ENCODE data around the gene IL34. TPM values are rescaled to one million over a fixed set of nuclear protein-coding genes. Genes with fewer than 3 reads are reported as not detected.

IL34 gene
- total and polyA plus RNA-seq, 2 of the 13 experiments (the other 11 are each of a cell fraction or from before 2014, with no cell fraction given), result 1.2 to 1.3 TPM

GRCh38 chr16:70684146-70685060 lies 38.0 kb downstream of the IL34 start (continued):
- TF ChIP-seq, protein P1, sequence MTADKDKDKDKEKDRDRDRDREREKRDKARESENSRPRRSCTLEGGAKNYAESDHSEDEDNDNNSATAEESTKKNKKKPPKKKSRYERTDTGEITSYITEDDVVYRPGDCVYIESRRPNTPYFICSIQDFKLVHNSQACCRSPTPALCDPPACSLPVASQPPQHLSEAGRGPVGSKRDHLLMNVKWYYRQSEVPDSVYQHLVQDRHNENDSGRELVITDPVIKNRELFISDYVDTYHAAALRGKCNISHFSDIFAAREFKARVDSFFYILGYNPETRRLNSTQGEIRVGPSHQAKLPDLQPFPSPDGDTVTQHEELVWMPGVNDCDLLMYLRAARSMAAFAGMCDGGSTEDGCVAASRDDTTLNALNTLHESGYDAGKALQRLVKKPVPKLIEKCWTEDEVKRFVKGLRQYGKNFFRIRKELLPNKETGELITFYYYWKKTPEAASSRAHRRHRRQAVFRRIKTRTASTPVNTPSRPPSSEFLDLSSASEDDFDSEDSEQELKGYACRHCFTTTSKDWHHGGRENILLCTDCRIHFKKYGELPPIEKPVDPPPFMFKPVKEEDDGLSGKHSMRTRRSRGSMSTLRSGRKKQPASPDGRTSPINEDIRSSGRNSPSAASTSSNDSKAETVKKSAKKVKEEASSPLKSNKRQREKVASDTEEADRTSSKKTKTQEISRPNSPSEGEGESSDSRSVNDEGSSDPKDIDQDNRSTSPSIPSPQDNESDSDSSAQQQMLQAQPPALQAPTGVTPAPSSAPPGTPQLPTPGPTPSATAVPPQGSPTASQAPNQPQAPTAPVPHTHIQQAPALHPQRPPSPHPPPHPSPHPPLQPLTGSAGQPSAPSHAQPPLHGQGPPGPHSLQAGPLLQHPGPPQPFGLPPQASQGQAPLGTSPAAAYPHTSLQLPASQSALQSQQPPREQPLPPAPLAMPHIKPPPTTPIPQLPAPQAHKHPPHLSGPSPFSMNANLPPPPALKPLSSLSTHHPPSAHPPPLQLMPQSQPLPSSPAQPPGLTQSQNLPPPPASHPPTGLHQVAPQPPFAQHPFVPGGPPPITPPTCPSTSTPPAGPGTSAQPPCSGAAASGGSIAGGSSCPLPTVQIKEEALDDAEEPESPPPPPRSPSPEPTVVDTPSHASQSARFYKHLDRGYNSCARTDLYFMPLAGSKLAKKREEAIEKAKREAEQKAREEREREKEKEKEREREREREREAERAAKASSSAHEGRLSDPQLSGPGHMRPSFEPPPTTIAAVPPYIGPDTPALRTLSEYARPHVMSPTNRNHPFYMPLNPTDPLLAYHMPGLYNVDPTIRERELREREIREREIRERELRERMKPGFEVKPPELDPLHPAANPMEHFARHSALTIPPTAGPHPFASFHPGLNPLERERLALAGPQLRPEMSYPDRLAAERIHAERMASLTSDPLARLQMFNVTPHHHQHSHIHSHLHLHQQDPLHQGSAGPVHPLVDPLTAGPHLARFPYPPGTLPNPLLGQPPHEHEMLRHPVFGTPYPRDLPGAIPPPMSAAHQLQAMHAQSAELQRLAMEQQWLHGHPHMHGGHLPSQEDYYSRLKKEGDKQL (CRISPR knock-in tag; IDR thresholded peaks at IDR 0.05; ENCODE audit: low read depth), result no peak
- no peak for TF ChIP-seq ZBTB1 (CRISPR knock-in tag; IDR thresholded peaks at IDR 0.05; ENCODE audit: borderline replicate concordance)
- TF ChIP-seq, protein P2, sequence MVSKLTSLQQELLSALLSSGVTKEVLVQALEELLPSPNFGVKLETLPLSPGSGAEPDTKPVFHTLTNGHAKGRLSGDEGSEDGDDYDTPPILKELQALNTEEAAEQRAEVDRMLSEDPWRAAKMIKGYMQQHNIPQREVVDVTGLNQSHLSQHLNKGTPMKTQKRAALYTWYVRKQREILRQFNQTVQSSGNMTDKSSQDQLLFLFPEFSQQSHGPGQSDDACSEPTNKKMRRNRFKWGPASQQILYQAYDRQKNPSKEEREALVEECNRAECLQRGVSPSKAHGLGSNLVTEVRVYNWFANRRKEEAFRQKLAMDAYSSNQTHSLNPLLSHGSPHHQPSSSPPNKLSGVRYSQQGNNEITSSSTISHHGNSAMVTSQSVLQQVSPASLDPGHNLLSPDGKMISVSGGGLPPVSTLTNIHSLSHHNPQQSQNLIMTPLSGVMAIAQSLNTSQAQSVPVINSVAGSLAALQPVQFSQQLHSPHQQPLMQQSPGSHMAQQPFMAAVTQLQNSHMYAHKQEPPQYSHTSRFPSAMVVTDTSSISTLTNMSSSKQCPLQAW (CRISPR knock-in tag; IDR thresholded peaks at IDR 0.05), result no peak
- no peak for TF ChIP-seq CREB1 (IDR thresholded peaks at IDR 0.05)
- no peak for TF ChIP-seq CREB1 (CRISPR knock-in tag; IDR thresholded peaks at IDR 0.05)
- no peak for TF ChIP-seq RXRA (CRISPR knock-in tag; IDR thresholded peaks at IDR 0.05)
- no peak for TF ChIP-seq ELF4 (CRISPR knock-in tag; IDR thresholded peaks at IDR 0.05; ENCODE audit: borderline replicate concordance)
- no peak for TF ChIP-seq RBM39 (IDR thresholded peaks at IDR 0.05; ENCODE audit: low read depth, low read length, poor library complexity, severe bottlenecking)
- peak; percentile 72; the same call in 1 of the 2 replicates for TF ChIP-seq HNRNPL (IDR thresholded peaks at IDR 0.05; ENCODE audit: low read depth, low read length)
- no peak for TF ChIP-seq HOXA7 (CRISPR knock-in tag; IDR thresholded peaks at IDR 0.05)
- TF ChIP-seq, protein P3, sequence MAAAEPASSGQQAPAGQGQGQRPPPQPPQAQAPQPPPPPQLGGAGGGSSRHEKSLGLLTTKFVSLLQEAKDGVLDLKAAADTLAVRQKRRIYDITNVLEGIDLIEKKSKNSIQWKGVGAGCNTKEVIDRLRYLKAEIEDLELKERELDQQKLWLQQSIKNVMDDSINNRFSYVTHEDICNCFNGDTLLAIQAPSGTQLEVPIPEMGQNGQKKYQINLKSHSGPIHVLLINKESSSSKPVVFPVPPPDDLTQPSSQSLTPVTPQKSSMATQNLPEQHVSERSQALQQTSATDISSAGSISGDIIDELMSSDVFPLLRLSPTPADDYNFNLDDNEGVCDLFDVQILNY (CRISPR knock-in tag; conservative IDR thresholded peaks at IDR 0.05), result no peak
- TF ChIP-seq ZFP41 (CRISPR knock-in tag; IDR thresholded peaks at IDR 0.05; ENCODE audit: borderline replicate concordance), result no peak
- TF ChIP-seq PCBP1 (IDR thresholded peaks at IDR 0.05; ENCODE audit: borderline replicate concordance, low read depth, low read length), result peak; percentile 31; the same call in 1 of the 2 replicates
- TF ChIP-seq ZKSCAN5 (CRISPR knock-in tag; IDR thresholded peaks at IDR 0.05), result no peak
- 0 out of 2 replicates have a peak, but pooled peaks have one; percentile 3 for TF ChIP-seq ZNF557 (CRISPR knock-in tag; IDR thresholded peaks at IDR 0.05)
- TF ChIP-seq, protein P4, sequence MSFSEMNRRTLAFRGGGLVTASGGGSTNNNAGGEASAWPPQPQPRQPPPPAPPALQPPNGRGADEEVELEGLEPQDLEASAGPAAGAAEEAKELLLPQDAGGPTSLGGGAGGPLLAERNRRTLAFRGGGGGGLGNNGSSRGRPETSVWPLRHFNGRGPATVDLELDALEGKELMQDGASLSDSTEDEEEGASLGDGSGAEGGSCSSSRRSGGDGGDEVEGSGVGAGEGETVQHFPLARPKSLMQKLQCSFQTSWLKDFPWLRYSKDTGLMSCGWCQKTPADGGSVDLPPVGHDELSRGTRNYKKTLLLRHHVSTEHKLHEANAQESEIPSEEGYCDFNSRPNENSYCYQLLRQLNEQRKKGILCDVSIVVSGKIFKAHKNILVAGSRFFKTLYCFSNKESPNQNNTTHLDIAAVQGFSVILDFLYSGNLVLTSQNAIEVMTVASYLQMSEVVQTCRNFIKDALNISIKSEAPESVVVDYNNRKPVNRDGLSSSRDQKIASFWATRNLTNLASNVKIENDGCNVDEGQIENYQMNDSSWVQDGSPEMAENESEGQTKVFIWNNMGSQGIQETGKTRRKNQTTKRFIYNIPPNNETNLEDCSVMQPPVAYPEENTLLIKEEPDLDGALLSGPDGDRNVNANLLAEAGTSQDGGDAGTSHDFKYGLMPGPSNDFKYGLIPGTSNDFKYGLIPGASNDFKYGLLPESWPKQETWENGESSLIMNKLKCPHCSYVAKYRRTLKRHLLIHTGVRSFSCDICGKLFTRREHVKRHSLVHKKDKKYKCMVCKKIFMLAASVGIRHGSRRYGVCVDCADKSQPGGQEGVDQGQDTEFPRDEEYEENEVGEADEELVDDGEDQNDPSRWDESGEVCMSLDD (CRISPR knock-in tag; IDR thresholded peaks at IDR 0.05; ENCODE audit: borderline replicate concordance), result no peak
- TF ChIP-seq ARNTL (CRISPR knock-in tag; IDR thresholded peaks at IDR 0.05), result no peak
- no peak for TF ChIP-seq ZNF329 (CRISPR knock-in tag; IDR thresholded peaks at IDR 0.05; ENCODE audit: low read depth)
